Nephron (organoid): ENCODE data around the gene SLC44A5.

ENCODE experiments used
- H3K27ac Mint-ChIP-seq, 3 experiments: 2 replicates each; pipeline ENCODE4 v1.8.0; 2020; ENCODE audit warnings: mixed read lengths in 3 of 3, mild to moderate bottlenecking in 2 of 3, moderate library complexity in 1 of 3
- H3K27me3 Mint-ChIP-seq: 2 replicates; pipeline ENCODE4 v1.8.0; 2021; ENCODE audit warnings: low read depth, mild to moderate bottlenecking, moderate library complexity, mixed read lengths
- H3K36me3 Mint-ChIP-seq: 2 replicates; pipeline ENCODE4 v1.8.0; 2020; ENCODE audit warnings: low read depth, mixed read lengths
- H3K4me1 Mint-ChIP-seq: 2 replicates; pipeline ENCODE4 v1.8.0; 2020; ENCODE audit warnings: mixed read lengths
- H3K4me3 Mint-ChIP-seq, 3 experiments: 2 replicates each; pipeline ENCODE4 v1.8.0; 2020; ENCODE audit warnings: mild to moderate bottlenecking in 3 of 3, mixed read lengths in 3 of 3, moderate library complexity in 2 of 3
- H3K9me3 Mint-ChIP-seq: 2 replicates; pipeline ENCODE4 v1.8.0; 2020; ENCODE audit warnings: mixed read lengths
- CTCF ChIP-seq, 3 experiments: fragments of 200-600 bp; sonication (generic); IDR thresholded peaks; one replicate each; pipeline ENCODE4 v1.5.0; 2021; ENCODE audit warnings: antibody characterized with exemption in 3 of 3; ENCODE audit not compliant: unreplicated experiment in 3 of 3

Gene SLC44A5

DNA sequence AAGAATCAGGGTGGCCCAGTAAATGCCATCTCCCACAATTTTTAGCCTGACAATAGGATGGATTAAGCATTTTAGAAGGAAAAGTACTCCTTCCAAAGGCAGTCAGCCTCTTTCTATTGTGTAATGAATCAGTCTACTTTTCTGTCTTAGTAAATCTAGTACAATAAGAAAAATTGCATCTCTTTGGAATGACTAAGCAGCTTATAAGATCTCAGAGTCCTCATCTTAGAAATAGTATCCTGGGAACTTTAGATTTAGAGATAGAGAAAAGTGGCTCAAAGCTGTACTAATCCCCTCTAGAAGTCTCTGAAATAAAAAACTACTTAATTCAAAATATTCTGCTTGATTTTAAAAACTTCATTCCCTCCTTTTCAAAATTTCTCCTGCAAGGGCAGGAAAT is 81.4 kb downstream of the SLC44A5 start:
- Mint-ChIP-seq H3K9me3 (no peaks in the 10 kb centered on the region), H3K36me3 (no peaks in the 10 kb centered on the region), H3K4me1 (peaks cover 5% of the 10 kb centered on the region), H3K27me3 (no peaks in the 10 kb centered on the region), H3K4me3 (no peak overlapping the region), H3K27ac (no peak overlapping the region)
- TF ChIP-seq CTCF (IDR thresholded peaks at IDR 0.05; ENCODE audit: unreplicated experiment in 3 of 3) = no peak

DNA sequence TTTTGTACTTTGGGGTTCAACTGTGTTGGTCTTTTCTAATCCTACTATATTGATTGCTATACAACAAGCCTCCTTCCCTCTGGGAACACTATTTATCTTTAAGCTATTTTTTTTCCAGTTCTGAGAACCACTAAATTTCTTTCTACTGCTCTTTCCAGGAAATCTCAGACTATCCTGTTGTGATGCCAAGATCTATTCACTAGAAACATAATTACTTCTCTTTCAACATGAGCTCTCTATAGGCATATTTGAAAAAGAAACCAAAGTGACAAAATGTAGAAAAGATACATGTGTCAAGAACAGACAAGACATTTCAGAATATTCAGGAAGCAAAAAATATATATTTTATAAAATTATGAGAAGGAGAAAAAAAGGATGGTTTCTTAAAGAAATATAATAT is 82.9 kb downstream of the SLC44A5 start:
- no peaks in the 10 kb centered on the region for H3K36me3 Mint-ChIP-seq
- H3K4me1 Mint-ChIP-seq = peaks cover 5% of the 10 kb centered on the region
- H3K9me3 Mint-ChIP-seq = no peaks in the 10 kb centered on the region
- TF ChIP-seq CTCF (IDR thresholded peaks at IDR 0.05; ENCODE audit: unreplicated experiment in 3 of 3) = no peak
- H3K27ac Mint-ChIP-seq = no peak overlapping the region
- no peaks in the 10 kb centered on the region for H3K27me3 Mint-ChIP-seq
- H3K4me3 Mint-ChIP-seq = no peak overlapping the region

GRCh38 chr1:75522389-75522788 is 88.5 kb downstream of the SLC44A5 start:
- H3K36me3 Mint-ChIP-seq = no peaks in the 10 kb centered on the region
- no peaks in the 10 kb centered on the region for H3K4me1 Mint-ChIP-seq
- no peak overlapping the region for H3K27ac Mint-ChIP-seq
- no peaks in the 10 kb centered on the region for H3K9me3 Mint-ChIP-seq
- peaks cover 1% of the 10 kb centered on the region for H3K27me3 Mint-ChIP-seq
- H3K4me3 Mint-ChIP-seq = no peak overlapping the region
- TF ChIP-seq CTCF (IDR thresholded peaks at IDR 0.05; ENCODE audit: unreplicated experiment in 3 of 3) = no peak

GRCh38 chr1:75521658-75522057 is 89.3 kb downstream of the SLC44A5 start:
- Mint-ChIP-seq H3K4me1 (no peaks in the 10 kb centered on the region), H3K4me3 (no peak overlapping the region), H3K27ac (no peak overlapping the region), H3K27me3 (peaks cover 4% of the 10 kb centered on the region), H3K36me3 (no peaks in the 10 kb centered on the region), H3K9me3 (no peaks in the 10 kb centered on the region)
- TF ChIP-seq CTCF (IDR thresholded peaks at IDR 0.05; ENCODE audit: unreplicated experiment in 3 of 3) = no peak

- Mint-ChIP-seq H3K27ac (no peak overlapping the region), H3K27me3 (peaks cover 4% of the 10 kb centered on the region), H3K4me3 (no peak overlapping the region), H3K4me1 (no peaks in the 10 kb centered on the region), H3K9me3 (no peaks in the 10 kb centered on the region), H3K36me3 (no peaks in the 10 kb centered on the region)
- TF ChIP-seq CTCF (IDR thresholded peaks at IDR 0.05; ENCODE audit: unreplicated experiment in 3 of 3) = no peak
Measured at GRCh38 chr1:75520862-75521475, 89.9 kb downstream of the SLC44A5 start.

GRCh38 chr1:75519651-75520427 is 91.1 kb downstream of the SLC44A5 start:
- peaks cover 4% of the 10 kb centered on the region for H3K27me3 Mint-ChIP-seq
- H3K9me3 Mint-ChIP-seq = no peaks in the 10 kb centered on the region
- H3K27ac Mint-ChIP-seq = no peak overlapping the region
- no peaks in the 10 kb centered on the region for H3K4me1 Mint-ChIP-seq
- H3K4me3 Mint-ChIP-seq = no peak overlapping the region
- TF ChIP-seq CTCF (IDR thresholded peaks at IDR 0.05; ENCODE audit: unreplicated experiment in 3 of 3) = no peak
- H3K36me3 Mint-ChIP-seq = no peaks in the 10 kb centered on the region
